Heart left ventricle (tissue), 16 donors: ENCODE measurements around the gene RAB3GAP1. TPM values are rescaled to one million over a fixed set of nuclear protein-coding genes. Genes with fewer than 3 reads are reported as not detected.
A peak's percentile ranks its signal among the peaks of the same experiment; 100 is the strongest.
"Not testable (repeated sequence)": the region's sequence is repeated elsewhere in the genome, so short reads cannot be mapped to it uniquely, and the experiment has no call there.

Experiments
- ATAC-seq, 4 donors: fragments of 200-7000 bp; cut with Tn5 transposase; one replicate each; pipeline ENCODE4 v1.9.1; 2020 to 2022; ENCODE audit warnings: moderate library complexity in 4 of 4, mild to moderate bottlenecking in 3 of 4, moderate number of reproducible peaks in 1 of 4
- DNase-seq, 5 donors: peaks; one replicate each; pipeline ENCODE4 v3.0.0-alpha.2; 2020
- H3K27ac ChIP-seq, 12 donors: fragments of 200-600 bp; sonication (generic) in 4 of 12; one replicate each; pipeline versions ENCODE4 v1.5.0 to v1.8.0; 2016 to 2022; ENCODE audit warnings: mild to moderate bottlenecking in 2 of 12
- H3K27me3 ChIP-seq, 9 donors: fragments of 200-600 bp; sonication (generic) in 2 of 9; one replicate each; pipeline versions ENCODE4 v1.5.1 to v1.8.0; 2016 to 2022; ENCODE audit warnings: mild to moderate bottlenecking in 3 of 9
- H3K36me3 ChIP-seq, 9 donors: fragments of 200-600 bp; sonication (generic) in 2 of 9; one replicate each; pipeline versions ENCODE4 v1.5.0 to v1.8.0; 2018 to 2022; ENCODE audit warnings: mild to moderate bottlenecking in 2 of 9
- H3K4me1 ChIP-seq, 12 donors: fragments of 200-600 bp; sonication (generic) in 4 of 12; one replicate each; pipeline versions ENCODE4 v1.5.0 to v1.8.0; 2016 to 2022; ENCODE audit warnings: mild to moderate bottlenecking in 3 of 12
- H3K4me3 ChIP-seq, 12 donors: fragments of 200-600 bp; sonication (generic) in 4 of 12; one replicate each; pipeline versions ENCODE4 v1.5.0 to v1.8.0; 2017 to 2022; ENCODE audit warnings: mild to moderate bottlenecking in 9 of 12, moderate library complexity in 4 of 12
- H3K9me3 ChIP-seq, 12 donors: fragments of 200-600 bp; sonication (generic) in 4 of 12; one replicate each; pipeline versions ENCODE4 v1.5.0 to v1.8.0; 2016 to 2022; ENCODE audit warnings: mild to moderate bottlenecking in 1 of 12
- POLR2A ChIP-seq, 2 donors: fragments of 450-650 bp; IDR thresholded peaks; one replicate each; pipeline ENCODE4 v1.6.1; 2017; ENCODE audit warnings: antibody characterized with exemption in 2 of 2, mild to moderate bottlenecking in 2 of 2, moderate library complexity in 2 of 2
- WGBS, 4 donors: extraction: QIAGEN DNeasy Blood & Tissue Kit in 2 of 4; methylation state at CpG; one replicate each; pipeline versions ENCODE4 v1.1.5 to v1.1.7; 2013 to 2018; 5-methylcytosine and 5-hydroxymethylcytosine counted together
- intact Hi-C, 10 donors: fragments of 100-400 bp; cut with DNase I; formaldehyde crosslinking; loops; one replicate each; pipeline versions ENCODE4 v1.11.1 to v1.14.2; 2022
- polyA plus RNA-seq, 2 donors: library from polyadenylated mRNA; stranded (reverse); fragments of 200-250 nt; gene quantifications; one replicate each; pipeline ENCODE4 v1.2.3, GENCODE V29; 2013
- total RNA-seq, 9 donors: library from RNA; depleted of rRNA in 2 of 9; stranded (reverse); fragments of >200 nt in 2 of 9; fragmentation: NEBNext Ultra II Directional in 3 of 9; extraction: Animal tissue kit (Norgen Biotek cat#: 25700) in 3 of 9; gene quantifications; one replicate each; pipeline versions ENCODE4 v1.1.0 to v1.2.4, GENCODE V29; 2016 to 2023
- TF ChIP-seq, protein P1 (sequence below), 12 donors: fragments of 200-600 bp; sonication (generic) in 4 of 12; IDR thresholded peaks; one replicate each; pipeline versions ENCODE4 v1.5.0 to v1.8.0; 2018 to 2022; ENCODE audit warnings: antibody characterized with exemption in 12 of 12, mild to moderate bottlenecking in 5 of 12
- donor health status: ischemic (EF 13 %, LVEDD 7.1; RV severe dilation, severe dysfunction).
- donor health status: healthy with polysubstance abuse.
- donor health status: DM: no; HTN: yes; CAD: no.
- donor health status: DM: no; HTN: no; CAD: no.
- donor health status: ischemic (EF 25% LVEDD 6.9; RV normal size, moderate dysfunction).
- donor health status: ischemic (EF 25% LVEDD 5.7; RV mildly dilated, moderate dysfunction).
- donor health status: healthy.
- donor health status: DM: yes; HTN: yes; CAD: no.
- donor health status: ischemic (EF 35%, LVEDD 5.7; RV mildly dilated, moderate dysfunction).
- donor health status: nonischemic (EF 11% LVEDD 7.7; RV severe dilation, severe dysfunction).
- donor health status: DM: yes; HTN: yes; CAD: no.
- donor health status: PGD.
- donor health status: ischemic (EF 29% LVEDD 5.4; RV normal size, mild dysfunction).
- donor health status: nonischemic (EF 23%, LVEDD 6.1; RV moderate dilation, normal function).

Gene RAB3GAP1
- total and polyA plus RNA-seq, 11 donors = 16.7 to 63.6 (median 47.2) TPM

DNA sequence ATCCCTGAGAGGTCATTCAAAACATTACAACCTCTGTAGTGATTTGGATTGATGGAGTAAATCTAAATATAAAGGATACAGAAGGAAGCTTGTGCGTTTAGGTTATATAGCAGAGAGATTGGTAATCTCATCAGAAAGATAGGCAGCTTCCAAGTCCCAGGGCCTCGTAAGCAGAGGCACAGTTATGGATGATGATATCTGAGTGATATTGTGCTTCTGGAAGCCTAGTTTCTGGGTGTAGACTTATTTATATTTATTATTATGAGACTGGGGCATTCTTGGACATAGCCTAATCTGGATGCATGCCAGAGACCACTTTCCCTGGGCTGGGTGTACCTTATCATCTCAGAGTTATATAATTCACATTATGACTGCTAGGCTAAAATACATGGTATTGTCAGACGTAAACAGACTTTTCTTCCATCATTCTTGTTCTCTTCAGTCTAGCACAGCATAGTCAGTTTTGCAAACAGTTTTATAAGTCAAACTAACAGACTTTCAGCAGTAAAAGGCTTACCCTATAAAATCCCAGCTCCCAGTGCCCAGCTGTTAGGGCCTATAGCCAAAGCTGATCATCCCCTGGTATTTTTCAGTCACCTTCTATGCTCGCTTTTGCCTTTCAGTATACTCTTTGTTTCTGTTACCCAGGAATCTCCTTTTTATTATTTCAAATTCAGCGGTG, 47.9 kb downstream of the RAB3GAP1 start:
- TF ChIP-seq, protein P1, sequence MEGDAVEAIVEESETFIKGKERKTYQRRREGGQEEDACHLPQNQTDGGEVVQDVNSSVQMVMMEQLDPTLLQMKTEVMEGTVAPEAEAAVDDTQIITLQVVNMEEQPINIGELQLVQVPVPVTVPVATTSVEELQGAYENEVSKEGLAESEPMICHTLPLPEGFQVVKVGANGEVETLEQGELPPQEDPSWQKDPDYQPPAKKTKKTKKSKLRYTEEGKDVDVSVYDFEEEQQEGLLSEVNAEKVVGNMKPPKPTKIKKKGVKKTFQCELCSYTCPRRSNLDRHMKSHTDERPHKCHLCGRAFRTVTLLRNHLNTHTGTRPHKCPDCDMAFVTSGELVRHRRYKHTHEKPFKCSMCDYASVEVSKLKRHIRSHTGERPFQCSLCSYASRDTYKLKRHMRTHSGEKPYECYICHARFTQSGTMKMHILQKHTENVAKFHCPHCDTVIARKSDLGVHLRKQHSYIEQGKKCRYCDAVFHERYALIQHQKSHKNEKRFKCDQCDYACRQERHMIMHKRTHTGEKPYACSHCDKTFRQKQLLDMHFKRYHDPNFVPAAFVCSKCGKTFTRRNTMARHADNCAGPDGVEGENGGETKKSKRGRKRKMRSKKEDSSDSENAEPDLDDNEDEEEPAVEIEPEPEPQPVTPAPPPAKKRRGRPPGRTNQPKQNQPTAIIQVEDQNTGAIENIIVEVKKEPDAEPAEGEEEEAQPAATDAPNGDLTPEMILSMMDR (IDR thresholded peaks at IDR 0.05) = no peak
- no peak for TF ChIP-seq POLR2A (IDR thresholded peaks at IDR 0.05)
- intact Hi-C loops = no loop called here
- H3K27ac ChIP-seq = peak overlapping the region in 3 of 12 donors; percentile 2 to 32 (median 27)
- peaks cover 0 to 30% (median 8%) of the 10 kb centered on the region in 9 donors for H3K36me3 ChIP-seq
- peak overlapping the region in 2 of 12 donors; percentile 15 to 18 for H3K4me3 ChIP-seq
- H3K27me3 ChIP-seq = no peaks in the 10 kb centered on the region
- H3K9me3 ChIP-seq = peaks cover 0 to 7% (median 0%) of the 10 kb centered on the region in 12 donors
- no peak for DNase-seq
- ATAC-seq = peak in 2 of 4 donors; percentile 20 to 42
- WGBS, 4 donors = 62 to 67% (median 63%) methylated on average over 5 of the region's 5 CpGs
- H3K4me1 ChIP-seq = peaks cover 0 to 18% (median 2%) of the 10 kb centered on the region in 12 donors

DNA sequence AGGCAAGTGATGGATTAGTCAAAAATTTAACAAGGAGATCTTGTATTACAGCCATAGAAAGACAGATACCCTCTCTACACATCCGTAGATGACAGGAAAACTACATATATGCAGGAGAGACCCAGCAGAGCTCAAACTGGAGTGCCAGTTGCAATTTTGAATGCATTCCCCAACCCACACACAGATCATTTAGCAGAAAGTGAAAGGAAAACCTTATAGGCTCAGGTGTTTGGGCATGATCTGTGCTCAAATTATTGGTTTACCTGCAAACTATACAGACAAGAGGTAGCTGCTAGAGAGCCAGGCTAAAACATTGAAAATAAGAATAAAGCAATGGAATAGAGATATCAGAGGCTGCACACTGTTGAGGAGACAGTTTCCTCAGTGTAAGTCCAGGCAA, 51.8 kb downstream of the RAB3GAP1 start:
- Histone ChIP-seq H3K4me1 (peaks cover 0 to 18% (median 2%) of the 10 kb centered on the region in 12 donors), H3K4me3 (no peak overlapping the region), H3K9me3 (peaks cover 0 to 10% (median 0%) of the 10 kb centered on the region in 12 donors), H3K36me3 (peaks cover 0 to 15% (median 0%) of the 10 kb centered on the region in 9 donors), H3K27me3 (no peaks in the 10 kb centered on the region), H3K27ac (no peak overlapping the region)
- WGBS, 4 donors = 0 to 99% (median 84%) methylated on average over 1 of the region's 1 CpG
- DNase-seq (no peak), ATAC-seq (no peak)
- no peak for TF ChIP-seq POLR2A (IDR thresholded peaks at IDR 0.05)
- TF ChIP-seq, protein P1 (IDR thresholded peaks at IDR 0.05) = no peak
- intact Hi-C loops = no loop called here

DNA sequence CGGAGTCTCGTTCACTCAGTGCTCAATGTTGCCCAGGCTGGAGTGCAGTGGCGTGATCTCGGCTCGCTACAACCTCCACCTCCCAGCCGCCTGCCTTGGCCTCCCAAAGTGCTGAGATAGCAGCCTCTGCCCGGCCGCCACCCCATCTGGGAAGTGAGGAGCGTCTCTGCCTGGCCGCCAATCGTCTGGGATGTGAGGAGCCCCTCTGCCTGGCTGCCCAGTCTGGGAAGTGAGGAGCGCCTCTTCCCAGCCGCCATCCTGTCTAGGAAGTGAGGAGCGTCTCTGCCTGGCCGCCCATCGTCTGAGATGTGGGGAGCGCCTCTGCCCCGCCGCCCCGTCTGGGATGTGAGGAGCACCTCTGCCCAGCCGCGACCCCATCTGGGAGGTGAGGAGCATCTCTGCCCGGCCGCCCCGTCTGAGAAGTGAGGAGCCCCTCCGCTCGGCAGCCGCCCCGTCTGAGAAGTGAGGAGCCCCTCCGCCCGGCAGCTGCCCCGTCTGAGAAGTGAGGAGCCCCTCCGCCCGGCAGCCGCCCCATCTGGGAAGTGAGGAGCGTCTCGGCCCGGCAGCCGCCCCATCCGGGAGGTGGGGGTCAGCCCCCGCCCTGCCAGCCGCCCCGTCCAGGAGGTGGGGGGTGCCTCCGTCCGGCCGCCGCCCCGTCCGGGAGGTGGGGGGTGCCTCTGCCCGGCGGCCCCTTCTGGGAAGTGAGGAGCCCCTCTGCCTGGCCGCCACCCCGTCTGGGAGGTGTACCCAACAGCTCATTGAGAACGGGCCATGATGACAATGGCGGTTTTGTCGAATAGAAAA, 53.6 kb downstream of the RAB3GAP1 start:
- not testable (repeated sequence) for ATAC-seq, DNase-seq

DNA sequence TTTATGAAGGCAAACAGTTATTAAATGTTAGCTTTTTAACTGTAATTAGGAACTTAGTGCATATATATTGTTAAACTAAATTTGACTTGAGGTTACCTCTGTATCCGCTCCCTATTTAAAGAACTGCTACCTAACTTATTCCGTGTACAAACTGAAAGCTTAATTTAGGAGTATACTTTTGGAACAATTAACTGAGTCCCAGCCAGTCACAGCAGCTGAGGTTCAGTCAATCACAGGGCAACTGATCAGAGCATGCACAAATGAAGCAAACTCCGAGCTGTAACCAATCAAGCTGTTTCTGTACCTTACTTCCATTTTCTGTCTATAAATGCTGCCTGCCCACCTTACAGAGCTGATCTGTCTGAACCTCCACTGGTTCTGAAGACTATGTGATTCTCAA, 61.2 kb downstream of the RAB3GAP1 start:
- H3K27ac ChIP-seq = no peak overlapping the region
- peaks cover 0 to 56% (median 31%) of the 10 kb centered on the region in 9 donors for H3K36me3 ChIP-seq
- ATAC-seq = no peak

More for the DNA sequence above, 53.6 kb downstream of the RAB3GAP1 start:
- 97 to 98% (median 97%) methylated on average over 23 to 54 of the region's 56 CpGs for WGBS, 4 donors
- intact Hi-C loops, H3K4me3 ChIP-seq, H3K27me3 ChIP-seq, H3K27ac ChIP-seq: not testable (repeated sequence)
- peaks cover 0 to 13% (median 0%) of the 10 kb centered on the region in 12 donors for H3K9me3 ChIP-seq
- H3K36me3 ChIP-seq = peaks cover 0 to 15% (median 0%) of the 10 kb centered on the region in 9 donors
- H3K4me1 ChIP-seq = peaks cover 0 to 10% (median under 1%) of the 10 kb centered on the region in 12 donors

More for the DNA sequence above, 61.2 kb downstream of the RAB3GAP1 start:
- no peak overlapping the region for H3K4me3 ChIP-seq
- H3K9me3 ChIP-seq = peaks cover 0 to 7% (median 0%) of the 10 kb centered on the region in 12 donors
- H3K4me1 ChIP-seq = no peaks in the 10 kb centered on the region
- TF ChIP-seq POLR2A (IDR thresholded peaks at IDR 0.05) = no peak
- TF ChIP-seq, protein P1 (IDR thresholded peaks at IDR 0.05) = no peak
- intact Hi-C loops = no loop called here
- WGBS, 4 donors = 84 to 93% (median 88%) methylated on average over 3 of the region's 3 CpGs
- no peaks in the 10 kb centered on the region for H3K27me3 ChIP-seq
- no peak for DNase-seq
